Hematopoietic multipotent progenitor cell (in vitro differentiated cells): ENCODE measurements around the gene MRC2. TPM values are rescaled to one million over a fixed set of nuclear protein-coding genes. Genes with fewer than 3 reads are reported as not detected.
"Not testable (repeated sequence)": the region's sequence is repeated elsewhere in the genome, so short reads cannot be mapped to it uniquely, and the experiment has no call there.

Experiments used
- DNase-seq, 3 donors: peaks; one replicate each; pipeline ENCODE4 v3.0.0-alpha.2; 2011 to 2015; ENCODE audit warnings: low read depth in 2 of 3, low spot score in 2 of 3
- total RNA-seq: library from RNA; depleted of rRNA; stranded (reverse); fragments of >200 nt; gene quantifications from one replicate; pipeline ENCODE4 v1.2.3, GENCODE V29; 2012

Gene MRC2
- total RNA-seq, 1 donor: 25.3 TPM

DNA sequence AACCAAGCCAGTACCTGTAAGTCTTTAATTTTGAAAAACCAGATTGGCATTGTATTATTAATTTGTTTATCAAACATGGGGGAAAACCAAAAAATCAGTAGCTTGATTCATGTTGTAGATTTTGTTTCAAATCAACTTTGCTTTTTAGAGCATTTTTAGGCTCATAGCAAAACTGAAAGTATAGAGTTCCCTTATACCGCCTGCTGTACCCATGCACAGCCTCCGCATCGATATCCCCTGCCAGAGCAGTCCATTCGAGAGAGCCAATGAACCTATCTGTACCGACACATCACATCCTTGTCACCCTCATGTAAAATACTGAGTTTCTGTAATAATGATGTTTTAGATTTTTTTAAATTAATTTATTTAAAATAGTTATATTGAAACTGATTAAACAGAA, 16.2 kb upstream of the MRC2 start:
- no peak for DNase-seq

DNA sequence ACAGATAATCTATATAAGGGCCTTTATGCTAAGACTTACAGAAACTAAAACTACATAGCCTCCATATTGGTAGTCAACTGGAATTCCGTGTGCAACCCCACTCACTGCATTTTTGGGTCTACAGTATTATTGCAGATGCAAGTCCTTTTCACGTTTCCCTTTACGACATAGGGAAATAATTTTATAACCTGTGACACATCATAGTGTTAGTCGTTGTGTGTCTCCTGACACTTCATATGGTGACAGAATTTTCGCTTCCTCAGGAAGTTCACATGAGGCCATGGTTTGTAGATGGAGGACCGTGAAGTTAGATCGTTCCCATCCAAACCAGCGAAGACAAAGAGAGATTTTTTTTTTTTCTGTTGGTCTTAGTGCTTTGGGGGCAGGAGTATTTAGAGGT, 15.7 kb upstream of the MRC2 start:
- DNase-seq: no peak

DNA sequence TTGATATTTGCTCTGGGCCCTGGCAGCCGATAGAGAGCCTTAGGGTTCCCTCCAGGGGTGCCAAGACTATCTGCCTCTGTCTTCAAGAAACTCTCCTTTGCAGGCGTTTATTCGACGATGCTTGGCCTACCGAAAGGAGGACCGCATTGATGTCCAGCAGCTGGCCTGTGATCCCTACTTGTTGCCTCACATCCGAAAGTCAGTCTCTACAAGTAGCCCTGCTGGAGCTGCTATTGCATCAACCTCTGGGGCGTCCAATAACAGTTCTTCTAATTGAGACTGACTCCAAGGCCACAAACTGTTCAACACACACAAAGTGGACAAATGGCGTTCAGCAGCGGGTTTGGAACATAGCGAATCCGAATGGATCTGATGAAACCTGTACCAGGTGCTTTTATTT, 15.2 kb upstream of the MRC2 start:
- DNase-seq: not testable (repeated sequence)

GRCh38 chr17:62613095-62613494, 14.4 kb upstream of the MRC2 start:
- DNase-seq: not testable (repeated sequence)

DNA sequence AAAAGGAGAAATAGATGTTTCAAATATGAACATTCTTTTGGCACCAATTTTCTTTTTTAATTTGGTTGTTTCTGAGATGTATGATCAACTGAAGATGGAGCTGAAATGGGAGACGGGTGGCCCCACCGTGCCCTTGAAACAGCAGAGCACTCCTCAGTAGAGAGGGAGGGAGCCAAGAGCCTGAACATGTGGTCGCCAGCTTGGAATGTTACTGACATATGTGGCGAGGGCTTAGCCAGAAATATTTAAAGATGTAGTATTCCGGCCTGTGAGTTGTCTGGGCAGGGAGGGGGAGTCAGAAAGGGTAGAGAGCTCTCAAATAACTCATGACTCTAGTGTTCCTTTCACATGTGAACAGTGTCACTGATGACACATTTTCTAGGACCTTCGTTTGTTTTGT, 13.3 kb upstream of the MRC2 start:
- DNase-seq: no peak

- no peak for DNase-seq
Measured at GRCh38 chr17:62615503-62615902, 12.0 kb upstream of the MRC2 start.

DNA sequence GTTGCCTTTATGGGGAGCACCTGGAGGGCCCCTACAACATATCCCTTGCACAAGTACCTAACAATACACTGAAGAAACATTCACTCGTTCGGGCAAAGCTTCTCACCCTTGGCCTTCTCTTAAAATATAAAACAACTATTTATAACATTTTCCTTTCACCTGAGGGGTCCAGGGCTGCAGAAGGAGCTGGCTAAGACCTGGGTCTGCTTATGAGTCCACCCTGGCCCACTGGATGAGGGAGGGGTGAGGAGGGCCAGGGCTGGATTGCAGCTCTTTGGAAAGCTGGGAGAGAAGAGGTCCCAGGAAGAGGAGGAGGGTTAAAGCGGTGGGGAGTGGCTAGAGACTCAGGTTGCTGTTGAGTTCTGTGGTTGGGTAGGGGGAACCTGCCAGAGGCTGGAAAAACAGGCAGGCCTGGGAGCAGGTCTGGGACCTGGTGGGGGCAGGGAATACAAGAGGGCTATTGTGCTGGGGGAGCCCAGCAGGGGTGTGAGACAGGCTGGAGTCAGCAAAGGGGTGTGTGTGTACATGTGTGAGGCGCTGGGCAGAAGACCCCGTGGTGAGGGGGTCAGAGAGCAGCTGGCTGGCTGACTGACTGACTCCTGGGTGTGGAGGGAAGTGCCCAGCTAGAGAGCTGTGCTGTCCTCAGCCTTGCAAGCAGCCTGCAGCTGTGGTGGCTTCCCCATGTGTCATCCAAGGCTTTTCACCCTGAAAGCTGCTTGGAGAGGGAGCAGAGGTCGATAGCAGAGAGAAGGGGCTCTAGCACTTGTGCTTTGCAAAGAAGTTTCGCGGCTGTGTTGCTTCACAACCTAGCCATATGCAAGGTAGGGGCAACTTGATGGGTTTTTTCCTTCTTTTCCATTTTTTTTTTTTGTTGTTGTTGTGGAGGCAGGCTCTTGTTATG, 10.2 kb upstream of the MRC2 start:
- DNase-seq: no peak

- DNase-seq: no peak
Measured at GRCh38 chr17:62617894-62618472, 9.5 kb upstream of the MRC2 start.

- DNase-seq: no peak
Measured at GRCh38 chr17:62618647-62619416, 8.6 kb upstream of the MRC2 start.

GRCh38 chr17:62619417-62620155, 7.9 kb upstream of the MRC2 start:
- DNase-seq: no peak

GRCh38 chr17:62621223-62621622, 6.2 kb upstream of the MRC2 start:
- DNase-seq: no peak

DNA sequence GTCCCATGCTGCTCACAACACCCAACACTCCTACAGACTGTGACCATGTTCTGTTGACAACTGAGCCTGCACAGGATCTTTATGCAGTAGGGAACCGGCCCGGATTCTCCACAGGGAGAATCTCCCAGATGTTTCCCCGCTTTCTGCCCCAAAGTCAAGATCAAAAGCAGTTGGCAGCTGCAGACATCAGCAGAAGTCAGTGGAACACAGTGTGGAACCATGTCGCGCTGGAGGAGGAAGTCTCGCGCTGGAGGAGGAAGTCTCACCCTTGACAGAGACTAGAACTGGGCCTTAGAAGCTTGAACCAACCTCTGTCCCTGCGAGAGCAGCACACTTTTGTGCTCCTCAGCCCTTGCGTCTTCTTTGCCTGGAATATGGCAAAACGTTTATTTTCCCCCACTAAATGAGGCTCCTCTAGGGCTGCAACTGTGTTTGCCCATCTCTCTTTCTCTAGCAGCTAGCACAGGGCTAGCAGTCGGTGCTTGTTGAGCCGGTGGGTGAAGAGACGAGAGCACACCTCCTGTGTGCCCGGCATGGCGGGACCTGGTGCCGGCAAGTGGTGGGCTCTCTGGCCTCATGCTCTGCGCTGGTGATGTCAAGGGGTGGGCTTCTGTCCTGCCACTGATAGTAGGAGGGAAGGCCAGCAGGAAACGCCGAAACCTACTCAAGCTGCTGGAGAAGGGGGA, 2.1 kb upstream of the MRC2 start:
- DNase-seq: no peak

DNA sequence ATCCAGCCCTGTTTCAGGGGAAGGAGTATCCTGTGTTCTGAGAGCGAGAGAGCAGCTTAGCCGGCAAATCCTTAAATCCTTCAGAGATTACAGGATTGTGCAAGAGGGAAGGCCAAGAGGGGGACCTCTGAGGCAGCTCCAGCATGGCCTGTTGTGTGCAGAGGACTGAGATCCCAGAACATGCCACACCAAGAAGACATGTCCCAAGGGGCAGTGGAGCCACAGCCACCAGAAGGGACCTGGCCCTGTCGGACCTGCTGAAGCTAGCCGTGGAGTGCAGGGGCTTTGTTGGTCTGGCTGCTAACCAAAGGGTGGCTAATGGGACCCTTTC, 1.6 kb upstream of the MRC2 start:
- DNase-seq: no peak

- peak in 2 of 3 donors; percentile 15 to 35 for DNase-seq
Measured at GRCh38 chr17:62626719-62627218, 701 bp upstream of the MRC2 start.

- peak in 2 of 3 donors; percentile 26 to 40 for DNase-seq
Measured at GRCh38 chr17:62627904-62628633, 599 bp downstream of the MRC2 start.

DNA sequence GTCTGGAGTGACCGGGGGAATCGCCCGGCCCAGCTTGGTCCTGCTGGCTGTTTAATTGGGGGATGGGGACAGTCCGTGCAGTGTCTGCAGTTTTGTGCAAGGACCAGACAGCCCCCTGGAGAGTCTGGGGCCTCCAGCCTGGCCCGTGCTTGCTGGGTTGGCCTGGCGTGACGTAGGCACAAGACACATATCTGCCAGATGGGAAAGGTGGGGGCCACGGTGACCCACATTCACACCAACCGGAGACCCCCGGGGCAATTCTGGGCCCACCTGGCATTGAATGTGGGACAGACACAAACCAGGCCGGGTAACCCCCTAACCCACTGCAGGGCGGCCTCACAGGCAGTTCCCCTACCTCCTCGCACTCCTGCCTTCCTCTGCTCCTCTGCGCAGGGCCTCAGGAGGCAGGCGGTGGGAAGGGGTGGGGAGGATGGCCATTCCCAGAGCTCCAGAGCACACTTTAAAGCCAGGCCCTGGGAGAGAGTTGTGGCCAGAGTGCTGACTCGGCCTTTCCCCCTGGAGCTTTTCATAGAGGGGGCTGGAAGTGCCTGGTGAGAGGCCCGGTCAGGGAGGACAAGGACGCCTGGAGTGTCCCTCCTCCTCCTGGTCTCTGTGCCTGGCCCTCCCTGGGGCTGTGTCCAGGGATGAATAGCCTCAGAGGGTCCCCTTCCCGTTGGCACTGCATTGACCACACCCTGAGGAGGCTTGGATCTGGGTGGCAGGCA, 1.5 kb downstream of the MRC2 start:
- DNase-seq: no peak

DNA sequence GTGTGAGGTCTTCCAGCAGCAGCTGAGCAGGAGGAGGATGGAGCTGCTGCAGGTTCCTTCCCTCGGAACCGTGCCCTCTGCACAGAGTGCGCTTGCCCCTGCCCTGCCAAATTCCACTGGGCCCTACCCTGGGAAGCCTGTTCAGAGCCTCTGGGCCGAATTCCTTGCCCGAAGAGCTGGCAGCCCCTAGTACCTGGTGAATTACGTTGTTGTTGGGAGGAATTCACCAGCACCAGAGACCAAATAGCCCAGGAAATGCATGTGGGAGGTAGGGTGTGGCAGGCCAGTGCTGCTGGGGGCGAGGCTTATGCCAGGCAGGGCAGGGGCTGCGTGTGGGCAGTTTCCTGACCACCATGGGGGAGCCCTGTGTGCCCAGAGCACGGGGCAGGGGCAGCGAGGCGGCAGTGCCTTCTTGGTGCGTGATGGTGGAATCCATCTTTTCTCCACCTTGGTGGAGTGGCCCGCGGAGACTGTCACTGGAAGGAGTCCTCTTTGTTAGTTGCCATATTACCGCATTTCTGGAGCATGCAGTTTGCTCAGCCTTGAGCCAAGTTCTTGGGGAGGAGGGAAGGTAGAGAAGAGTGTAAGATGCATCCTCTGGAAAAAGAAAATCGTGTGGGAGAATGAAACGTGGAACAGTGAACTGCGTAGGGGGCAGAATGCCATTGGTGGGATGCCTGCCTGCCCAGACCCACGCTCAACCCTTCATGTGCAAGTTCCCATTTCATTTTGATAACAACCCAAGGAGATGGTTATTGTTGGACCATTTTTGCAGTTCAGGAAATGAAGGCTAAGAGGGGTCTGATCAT, 2.3 kb downstream of the MRC2 start:
- DNase-seq: no peak
